NCI-H226 (cell line): Measurements from ENCODE around the gene ZSCAN30.

Source experiments
- DNase-seq: peaks from one replicate; pipeline ENCODE4 v3.0.0-alpha.2; 2015

The ZSCAN30 gene

DNA sequence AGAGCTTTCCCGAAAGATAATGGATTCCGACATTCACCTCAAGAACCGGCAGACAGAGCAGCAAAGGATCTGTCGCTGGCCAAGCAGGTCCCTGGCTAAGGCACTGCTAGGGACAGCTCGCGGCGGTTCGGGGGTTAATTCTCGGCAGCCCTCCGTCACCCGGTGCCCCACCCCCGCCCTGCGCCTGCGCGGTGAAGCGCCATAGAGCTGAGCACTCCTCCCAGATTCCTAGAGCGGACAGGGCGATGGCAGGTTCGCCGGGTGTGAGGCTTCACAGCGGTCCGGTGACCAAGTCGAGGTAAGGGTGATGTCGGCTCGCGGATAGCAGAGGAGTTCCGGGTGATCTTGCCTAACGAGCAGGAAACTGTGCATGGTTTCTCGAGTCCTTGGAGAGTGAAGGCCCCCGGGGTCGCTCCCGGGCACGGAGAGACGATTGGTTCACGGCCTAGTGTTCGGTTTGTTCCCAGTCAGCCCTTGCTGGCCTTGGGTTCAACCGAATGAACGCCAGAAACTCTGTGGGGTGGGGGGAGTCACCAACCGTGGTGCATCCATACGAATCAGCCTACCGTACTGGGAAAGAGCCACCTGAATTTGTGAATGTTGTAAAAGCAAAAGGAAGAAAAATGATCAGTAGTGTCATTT is at the start of gene ZSCAN30:
Gene ZSCAN30 (minus strand): TSS at position 136 of the 642 bp plus-strand sequence. CDS start 25,877 bp downstream, outside the sequence.
- peak; percentile 75 for DNase-seq

DNA sequence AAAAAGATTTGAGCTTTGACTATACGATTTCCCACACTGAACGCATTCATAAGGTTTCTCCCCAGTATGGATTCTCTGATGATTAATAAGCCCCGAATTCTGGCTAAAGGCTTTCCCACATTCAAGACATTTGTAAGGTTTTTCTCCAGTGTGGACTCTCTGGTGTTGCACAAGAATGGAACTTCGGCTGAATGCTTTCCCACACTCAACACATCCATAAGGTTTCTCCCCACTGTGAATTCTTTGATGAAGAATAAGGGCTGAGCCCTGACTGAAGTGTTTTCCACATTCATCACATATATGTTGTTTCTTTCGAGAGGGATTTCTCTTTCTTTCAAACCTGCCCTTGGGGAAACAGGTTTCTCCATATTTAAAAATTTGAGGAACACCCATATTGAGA is 47.3 kb upstream of the ZSCAN30 start:
- DNase-seq, result no peak

DNA sequence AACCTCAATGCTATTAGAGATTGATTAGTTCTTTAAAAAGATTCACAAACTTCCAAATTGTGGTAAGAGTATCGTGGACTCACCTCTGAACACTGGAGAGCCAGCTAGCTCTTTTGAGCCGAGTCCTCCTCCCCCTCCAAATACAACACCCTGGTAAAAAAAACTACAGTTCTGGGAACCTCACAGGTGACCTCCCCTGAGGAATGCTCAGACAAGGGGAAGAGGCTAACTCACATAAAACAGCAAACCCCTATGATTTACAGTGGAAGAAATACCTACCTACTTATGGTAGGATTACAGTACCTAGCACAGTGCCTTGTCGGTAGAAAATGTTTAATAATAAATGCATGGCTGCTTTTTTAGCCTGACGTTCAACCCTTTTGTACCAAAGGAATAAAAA is 45.8 kb upstream of the ZSCAN30 start:
- no peak for DNase-seq

DNA sequence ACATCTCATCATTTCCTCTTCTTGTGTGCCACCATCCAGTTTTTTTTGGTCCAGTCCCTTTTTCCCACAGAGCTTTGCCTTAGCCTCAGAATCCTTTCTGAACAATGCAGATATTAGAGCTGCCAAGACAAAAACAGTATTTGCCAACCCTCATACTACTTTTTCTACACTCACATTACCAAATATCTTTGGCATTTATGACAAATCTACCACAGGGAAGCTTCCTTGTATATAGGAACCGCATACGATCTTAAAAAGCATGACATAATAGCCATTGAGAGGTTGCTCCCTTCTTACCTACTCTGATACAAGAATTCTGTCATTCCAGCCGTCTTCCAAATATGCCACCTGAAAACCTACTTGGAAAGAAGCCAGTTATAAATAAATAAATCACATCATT is 44.8 kb upstream of the ZSCAN30 start:
- peak; percentile 84 for DNase-seq

DNA sequence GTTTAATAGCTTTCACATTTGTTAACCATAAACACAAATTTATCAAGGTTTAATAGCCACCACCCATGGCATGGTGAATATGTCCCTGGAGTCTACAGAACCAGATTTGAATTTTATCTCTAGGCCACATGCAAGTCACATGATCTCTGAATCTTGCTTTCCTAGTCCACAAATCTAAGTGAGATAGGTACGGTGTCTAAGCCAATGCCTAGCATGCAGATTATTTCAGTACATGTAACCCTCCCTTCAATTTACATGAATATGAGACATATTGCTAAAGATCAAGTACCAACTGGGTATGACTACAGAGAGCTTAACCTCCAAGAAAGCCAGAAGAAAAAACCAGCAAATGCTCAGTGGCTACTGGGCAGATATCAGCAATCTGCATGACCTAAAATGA is 44.2 kb upstream of the ZSCAN30 start:
- DNase-seq, result peak; percentile 46

DNA sequence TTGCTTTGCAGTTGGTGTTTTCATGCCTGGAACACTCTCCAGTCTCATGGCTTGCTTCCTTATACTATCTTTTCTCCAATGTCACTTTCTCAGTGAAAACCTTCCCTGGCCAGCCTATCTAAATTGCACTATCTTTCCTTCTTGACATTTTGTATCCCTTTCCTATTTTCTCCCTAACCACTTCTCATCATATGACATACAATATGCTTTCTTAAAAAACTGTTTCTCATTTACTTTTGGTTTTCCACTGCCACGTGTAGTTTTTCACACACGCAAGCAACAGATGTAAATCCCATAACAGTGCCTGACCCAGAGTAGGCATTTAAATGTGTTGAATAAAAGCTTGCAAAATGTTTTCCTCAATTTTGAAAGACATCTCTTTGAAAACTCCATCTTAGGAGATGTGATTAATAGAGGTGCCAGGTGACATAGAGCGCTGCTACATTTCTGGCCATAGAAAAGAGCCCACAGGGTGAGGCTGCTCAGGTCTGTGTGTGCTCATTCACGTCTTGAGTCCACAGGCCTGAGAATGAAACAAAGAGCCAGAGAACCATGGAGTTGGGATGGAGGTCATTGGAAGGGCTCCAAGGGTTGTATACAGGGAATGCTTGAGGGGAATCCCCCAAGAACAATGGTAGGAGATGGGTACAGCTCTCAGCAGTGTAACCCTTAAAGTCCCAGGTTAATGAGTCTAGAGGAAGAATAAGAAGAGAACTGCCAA is 41.5 kb upstream of the ZSCAN30 start:
- DNase-seq, result no peak

DNA sequence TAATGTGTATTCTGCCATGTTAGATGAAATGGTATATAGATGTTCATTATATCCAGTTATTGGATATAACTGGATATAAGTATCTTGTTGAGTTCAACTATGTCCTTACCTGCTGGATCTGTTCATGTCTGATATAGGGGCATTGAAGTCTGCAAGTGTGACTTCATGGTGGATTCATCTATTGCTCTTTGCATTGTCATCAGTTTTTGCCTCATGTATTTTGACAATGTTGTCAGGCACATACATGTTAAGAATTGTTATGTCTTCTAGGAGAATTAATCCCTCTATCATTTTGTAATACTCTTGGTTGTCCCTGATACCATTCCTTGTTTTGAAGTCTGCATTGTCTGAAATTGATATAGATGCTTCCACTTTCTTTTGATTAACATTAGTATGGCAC is 38.8 kb upstream of the ZSCAN30 start:
- no peak for DNase-seq

DNA sequence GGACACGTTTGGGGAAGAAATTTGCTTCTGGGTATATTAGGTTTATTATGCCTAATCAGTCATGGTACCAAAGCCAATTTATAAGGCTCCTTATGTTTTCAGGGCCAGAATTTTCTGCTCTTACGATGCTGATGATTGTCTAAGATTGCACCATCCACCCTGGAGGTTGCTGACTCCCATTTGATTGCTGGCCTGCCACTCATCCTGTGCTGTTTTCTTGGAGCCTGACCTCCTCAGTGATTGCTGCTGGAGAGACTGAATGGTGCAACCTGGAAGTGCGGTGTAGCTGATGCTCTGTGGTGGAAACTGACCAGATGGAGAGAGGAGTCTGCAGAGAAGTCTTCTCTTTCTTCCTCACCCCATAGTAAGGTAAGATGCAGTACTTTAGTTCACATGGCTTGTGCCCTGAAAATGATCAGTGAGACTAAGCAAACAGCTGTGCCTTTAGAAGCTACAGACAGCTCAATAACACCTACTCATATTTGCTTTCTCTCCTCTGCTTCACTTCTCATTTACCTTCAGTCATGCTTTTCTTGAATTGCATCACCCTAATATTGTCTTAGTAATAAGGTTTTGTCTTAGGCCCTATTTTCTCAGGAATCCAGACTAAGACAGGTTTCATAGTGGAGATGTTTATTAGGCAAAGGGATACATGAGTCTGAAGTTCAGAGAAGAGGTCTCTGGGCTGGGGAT is 36.8 kb upstream of the ZSCAN30 start:
- no peak for DNase-seq

DNA sequence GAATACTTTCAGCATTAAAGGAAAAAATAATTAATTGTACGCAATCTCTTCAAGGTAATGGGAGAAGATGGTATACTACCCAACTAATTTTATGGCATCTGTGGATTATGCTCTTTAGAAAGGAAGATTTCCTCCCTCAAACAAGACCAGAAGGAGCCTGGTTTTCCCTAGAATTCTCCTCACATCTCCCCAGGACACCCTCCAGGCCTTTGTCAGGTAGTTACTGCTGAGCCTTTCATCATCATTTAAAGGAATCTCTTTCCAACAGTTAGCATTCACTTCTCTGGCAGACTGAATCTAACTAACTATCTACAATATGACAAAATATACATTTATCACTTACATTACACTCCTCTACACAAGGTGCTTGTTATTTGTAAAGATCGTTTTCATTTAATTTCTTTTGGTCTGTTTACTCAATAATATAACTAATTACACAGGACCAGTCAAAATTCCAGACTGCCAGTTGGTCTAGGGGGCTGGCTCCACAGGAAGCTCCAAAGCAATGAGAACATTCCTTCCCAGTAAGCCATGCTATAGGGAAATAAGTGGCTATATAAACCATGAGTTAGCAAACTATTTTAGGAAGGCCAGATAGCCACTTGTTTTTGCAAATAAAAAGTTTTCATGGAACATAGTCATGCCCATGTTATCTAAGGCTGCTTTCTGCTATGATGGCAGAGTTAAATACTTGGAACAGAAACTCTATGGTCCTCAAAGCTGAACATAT is 35.1 kb upstream of the ZSCAN30 start:
- DNase-seq, result peak; percentile 55

DNA sequence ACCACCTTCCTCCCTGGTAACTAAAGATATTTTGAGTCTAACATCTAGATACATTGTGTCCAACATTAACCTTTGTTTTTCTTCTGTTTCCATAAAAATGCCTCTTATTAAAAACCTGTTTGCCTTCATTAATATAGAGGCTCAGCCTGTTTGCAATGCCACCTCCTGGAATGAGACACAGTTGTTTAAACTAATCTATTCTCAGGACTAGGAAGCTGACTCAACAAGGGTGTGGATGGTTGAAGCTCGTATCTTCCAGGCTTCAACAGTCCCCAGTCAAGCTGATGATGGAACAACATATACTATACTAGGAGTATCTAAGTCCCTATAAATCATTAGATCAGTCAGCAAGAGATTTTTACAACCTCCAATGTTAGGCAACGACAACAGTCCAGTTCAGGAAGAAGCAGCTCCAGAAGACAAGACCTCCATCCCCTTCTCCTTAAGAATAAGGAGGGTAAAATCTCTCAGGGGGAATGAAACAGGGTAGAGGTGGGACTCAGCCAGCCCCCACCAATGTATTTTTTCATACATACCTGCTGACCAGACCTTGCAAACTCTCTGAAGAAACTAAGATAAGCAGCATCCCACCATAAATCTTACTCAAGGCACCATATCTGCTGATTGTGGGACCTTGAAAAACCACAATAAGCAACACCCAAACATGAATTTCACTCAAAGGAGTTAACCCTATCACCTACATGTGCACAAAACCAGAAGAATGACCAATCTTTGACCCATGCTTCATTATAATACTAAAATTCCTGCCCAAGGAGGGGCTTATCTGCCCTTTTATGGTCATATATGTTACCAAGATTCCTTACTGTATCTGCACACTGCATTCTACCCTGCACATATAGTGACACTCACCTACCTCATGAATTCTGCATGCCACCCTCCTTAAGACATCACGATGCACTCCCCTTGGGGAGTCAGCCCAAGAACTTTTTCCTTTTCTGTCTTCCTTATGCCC is 32.7 kb upstream of the ZSCAN30 start:
- peak; percentile 28 for DNase-seq

DNA sequence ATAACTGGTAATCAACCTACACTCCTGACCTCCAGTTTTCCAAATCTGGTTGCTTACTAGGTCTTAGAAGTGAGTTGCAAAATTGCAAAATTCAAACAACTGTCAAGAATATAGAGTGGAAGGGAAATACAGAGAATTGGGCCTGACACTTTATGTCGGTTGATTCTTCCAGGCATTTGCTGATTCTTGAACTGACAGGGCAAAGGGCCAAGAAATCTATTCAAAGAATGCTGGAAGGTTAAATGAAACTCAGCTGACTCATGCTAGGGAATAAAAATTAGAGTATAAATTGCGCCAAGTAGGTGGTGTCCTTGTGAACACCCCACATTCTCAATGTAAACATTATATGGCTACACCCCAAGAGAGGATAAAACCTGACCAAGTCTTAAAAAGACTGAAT is 21.5 kb upstream of the ZSCAN30 start:
- DNase-seq, result peak; percentile 68

DNA sequence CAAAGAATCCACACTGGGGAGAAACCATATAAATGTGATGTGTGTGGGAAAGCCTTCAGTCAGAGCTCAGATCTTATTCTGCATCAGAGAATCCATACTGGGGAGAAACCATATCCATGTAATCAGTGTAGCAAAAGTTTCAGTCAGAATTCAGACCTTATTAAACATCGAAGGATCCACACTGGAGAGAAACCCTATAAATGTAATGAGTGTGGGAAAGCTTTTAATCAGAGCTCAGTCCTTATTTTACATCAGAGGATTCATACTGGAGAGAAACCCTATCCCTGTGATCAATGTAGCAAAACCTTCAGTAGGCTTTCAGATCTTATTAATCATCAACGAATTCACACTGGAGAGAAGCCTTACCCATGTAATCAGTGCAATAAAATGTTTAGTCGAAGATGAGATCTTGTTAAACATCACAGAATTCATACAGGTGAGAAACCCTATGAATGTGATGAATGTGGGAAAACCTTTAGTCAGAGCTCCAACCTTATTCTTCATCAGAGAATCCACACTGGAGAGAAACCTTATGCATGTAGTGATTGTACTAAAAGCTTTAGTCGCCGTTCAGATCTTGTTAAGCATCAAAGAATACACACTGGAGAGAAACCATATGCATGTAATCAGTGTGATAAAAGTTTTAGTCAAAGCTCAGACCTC is 16.7 kb upstream of the ZSCAN30 start:
- no peak for DNase-seq

DNA sequence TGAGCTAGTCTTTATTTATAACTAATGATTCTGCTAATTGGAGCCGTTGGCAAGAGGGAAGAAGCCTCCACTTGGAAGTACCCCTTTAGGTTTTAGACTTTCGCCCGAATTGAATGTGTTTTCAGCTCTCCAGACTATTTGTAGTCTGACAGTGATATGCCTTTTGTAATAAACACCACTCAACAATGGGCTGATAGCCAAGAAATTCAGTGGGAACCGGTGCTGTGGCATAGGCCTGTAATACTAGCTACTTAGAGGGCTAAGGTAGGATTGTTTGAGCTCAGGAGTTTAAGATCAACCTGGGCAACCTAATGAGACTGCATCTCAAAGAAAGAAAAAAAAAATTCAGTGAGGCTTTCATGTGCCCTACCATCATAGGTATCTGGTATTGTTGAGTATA is 13.6 kb upstream of the ZSCAN30 start:
- no peak for DNase-seq

DNA sequence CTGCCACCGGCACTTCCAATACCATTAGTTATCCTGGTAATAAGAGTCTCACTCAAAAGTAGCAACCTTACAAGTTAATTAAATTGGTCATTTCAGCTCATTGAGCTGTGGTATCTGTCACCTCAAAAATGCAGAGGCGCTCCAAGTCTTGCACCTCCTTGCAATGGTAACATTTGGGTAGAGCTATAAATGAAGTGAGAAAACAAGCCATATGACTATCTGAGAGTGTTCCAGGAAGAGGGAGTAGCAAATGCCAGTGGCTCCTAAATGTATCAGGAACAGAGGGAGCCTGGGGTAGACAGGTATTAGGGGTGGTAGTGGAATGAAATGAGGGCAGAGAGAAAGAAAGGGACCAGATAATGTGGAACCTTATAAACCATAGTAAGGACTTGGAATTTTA is 6.0 kb upstream of the ZSCAN30 start:
- no peak for DNase-seq

DNA sequence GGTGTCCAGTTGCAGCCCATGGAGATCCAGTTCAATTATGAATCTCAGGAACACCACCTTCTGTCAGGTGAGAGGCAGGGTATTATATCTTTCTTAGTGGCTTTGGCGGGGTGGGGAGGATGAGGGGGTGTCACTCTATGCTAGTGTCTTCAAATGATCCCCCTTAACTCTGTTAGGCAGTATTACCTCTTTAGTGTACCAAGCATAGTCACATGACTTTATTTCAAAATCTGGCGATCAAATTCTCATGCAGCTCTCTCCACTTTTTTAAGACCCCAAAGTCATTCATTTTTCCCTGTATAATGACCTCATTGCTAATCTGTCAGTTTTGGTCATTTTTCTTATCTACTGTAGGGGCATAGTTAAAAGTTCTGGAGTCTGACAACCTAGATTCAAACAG is 1.1 kb upstream of the ZSCAN30 start:
- DNase-seq, result no peak

DNA sequence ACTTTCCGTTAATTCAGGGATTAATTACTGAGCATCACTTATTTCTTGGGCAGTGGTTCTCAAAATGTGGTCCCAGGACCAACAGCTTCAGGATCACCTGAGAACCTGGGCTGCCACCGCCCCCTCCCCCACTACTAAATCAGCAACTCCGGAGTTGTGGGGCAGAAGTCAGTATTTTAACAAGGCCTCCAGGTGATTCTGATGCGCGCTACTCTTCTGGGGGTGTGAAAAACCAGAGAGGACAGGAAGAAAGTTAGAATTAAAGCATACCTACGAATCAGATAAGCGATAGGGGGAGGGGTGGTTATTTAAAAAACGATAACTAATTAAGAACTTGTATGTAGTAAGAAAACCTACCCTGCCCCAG is 319 bp downstream of the ZSCAN30 start:
- DNase-seq, result no peak

DNA sequence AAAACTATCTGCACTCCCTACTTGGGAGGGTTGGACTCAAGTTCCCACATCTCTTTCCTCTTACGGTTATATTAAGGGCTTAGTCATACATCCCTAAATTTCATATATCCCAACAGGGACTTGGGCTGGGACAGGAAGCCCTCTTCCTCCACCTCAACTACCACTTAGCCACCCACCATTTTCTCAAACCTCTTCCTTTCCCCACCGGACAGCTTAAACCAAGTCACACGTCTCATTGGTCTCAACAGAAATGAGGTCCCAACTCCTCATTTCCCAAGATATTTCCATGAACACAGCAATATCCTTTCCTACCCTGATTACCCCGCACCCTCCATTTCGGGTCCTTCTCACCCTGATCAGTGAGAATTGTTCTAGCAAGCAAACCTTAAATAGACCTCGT is 736 bp downstream of the ZSCAN30 start:
- no peak for DNase-seq

DNA sequence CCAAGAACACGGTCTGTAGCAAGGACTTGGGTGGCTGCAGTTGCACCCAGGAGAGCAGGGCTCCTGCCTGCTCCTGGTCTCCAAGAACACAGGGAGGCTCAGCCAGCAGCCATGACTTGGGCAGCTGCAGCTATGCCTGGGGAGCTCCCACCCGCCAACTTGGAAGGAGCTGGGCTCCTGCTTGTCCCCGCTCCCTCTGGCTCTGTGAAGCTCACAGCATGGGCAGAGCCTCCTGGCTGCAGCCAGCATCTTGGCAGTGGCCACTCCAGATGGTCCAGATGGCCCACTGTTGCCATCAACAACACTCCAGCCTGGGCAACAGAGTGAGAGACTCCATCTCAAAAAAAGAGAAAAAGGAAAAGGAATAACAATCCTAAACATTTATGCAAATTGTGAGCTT is 5.2 kb downstream of the ZSCAN30 start:
- no peak for DNase-seq

DNA sequence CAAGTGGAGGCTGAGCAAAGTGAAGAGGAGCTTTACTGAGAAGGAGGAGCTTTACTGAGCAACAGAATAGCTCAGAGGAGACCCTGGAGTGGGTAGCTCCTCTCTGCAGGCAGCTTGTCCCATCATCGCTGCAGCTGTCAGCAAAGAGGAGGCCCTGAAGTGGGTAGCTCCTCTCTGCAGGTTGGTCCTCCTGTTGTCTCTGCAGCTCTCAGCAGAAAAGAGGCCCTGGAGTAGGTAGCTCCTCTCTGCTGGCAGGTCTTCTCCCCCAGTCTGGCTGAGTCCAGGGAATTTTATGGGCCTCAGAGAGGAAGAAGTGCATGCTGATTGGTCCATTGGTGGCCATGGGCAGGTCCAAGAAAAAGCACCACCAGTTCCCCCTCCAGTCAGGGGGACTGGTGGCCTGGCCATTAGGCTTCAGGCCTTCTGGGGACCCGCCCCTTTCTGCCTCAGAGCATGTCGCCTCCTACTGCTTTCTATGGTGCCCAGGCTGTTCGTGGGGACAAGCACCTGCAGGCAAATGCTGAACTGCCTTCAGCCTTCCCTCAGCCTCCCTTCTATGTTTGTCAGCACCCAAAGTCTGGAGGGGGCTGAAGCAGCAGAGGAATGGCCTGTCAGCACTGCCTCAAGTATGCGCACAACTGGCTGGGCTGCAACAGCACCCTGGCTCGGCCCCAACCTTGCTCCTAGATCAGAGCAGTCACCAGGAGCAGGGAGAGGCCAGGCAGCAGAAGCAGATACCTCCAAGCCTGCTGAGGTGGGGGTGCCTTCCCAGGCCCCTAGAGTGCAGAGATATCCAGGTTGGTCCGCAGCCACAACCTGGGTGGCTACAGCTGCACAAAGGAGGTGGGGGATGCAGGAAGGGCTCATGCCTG is 5.9 kb downstream of the ZSCAN30 start:
- DNase-seq, result no peak

DNA sequence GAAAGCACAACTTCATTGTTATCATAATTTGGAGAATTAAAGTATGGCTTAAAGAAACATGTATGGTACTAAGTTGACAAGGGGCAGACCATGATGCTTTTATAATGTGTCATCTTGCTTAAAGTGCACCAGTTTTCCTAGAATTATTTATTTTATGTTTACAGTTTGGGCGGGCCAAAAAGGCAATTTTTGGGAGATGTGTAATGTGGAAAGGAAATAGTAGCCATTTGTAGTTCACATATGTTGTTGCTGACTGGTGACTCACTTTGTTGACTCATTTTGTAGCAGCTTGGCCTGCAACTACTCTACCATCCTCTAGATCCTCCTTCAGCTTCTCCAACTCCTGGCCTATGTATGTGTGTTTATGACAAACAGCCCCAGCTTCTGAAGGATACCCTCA is 7.7 kb downstream of the ZSCAN30 start:
- peak; percentile 44 for DNase-seq

DNA sequence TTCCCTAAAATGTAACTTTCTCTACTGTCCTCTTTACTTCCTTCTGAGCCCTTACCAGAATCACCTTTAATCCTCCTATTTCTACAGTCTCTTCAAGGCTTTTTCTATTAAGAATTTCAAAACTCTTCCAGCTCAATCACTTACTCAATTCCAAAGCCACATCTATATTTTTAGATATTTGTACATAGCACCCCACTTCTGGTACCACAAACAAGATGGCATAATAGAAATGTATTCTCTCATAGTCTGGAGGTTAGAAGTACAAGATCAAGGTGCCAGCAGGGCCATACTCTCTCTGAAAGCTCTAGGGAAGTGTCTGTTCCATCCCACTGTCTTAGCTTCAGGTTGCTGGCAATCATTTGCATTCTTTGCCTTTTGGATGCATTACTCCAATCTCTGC is 11.1 kb downstream of the ZSCAN30 start:
- DNase-seq, result no peak
